A673 (cell line): ENCODE results near the gene P2RY12. TPM values are rescaled to one million over a fixed set of nuclear protein-coding genes. Genes with fewer than 3 reads are reported as not detected.

Experiments
- BruUV-seq: library from RNA; stranded (reverse); fragments of 400-500 nt; replicated peaks from 2 replicates; lab custom pipeline; 2021; lab: Mats Ljungman, UMichigan
- CTCF ChIA-PET: fragments of 300-600 bp; sonication (Branson Sonifier 250); formaldehyde crosslinking; loops from one replicate; lab custom pipeline; 2022; ENCODE audit warnings: antibody characterized with exemption; lab: Charles Lee
- POLR2A ChIA-PET: fragments of 300-600 bp; sonication (Branson Sonifier 250); formaldehyde crosslinking; loops from one replicate; lab custom pipeline; 2022; ENCODE audit warnings: antibody characterized with exemption; ENCODE audit not compliant: low non-redundant PET; lab: Charles Lee
- DNase-seq: peaks from one replicate; pipeline ENCODE4 v3.0.0-alpha.2; 2015; ENCODE audit warnings: low spot score
- H3K27ac ChIP-seq: fragments of 200-600 bp; sonication (generic); 2 replicates; pipeline ENCODE4 v1.5.1; 2016; ENCODE audit warnings: mixed run types, low read depth, mild to moderate bottlenecking, mixed read lengths, antibody characterized with exemption, low read length; ENCODE audit not compliant: poor library complexity, severe bottlenecking
- H3K27me3 ChIP-seq: fragments of 200-600 bp; sonication (generic); replicated peaks from 2 replicates; pipeline ENCODE4 v1.6.1; 2017; ENCODE audit warnings: mixed run types, low read depth, mild to moderate bottlenecking, mixed read lengths, antibody characterized with exemption, low read length; ENCODE audit not compliant: insufficient read depth, poor library complexity
- H3K36me3 ChIP-seq: fragments of 200-600 bp; sonication (generic); 2 replicates; pipeline ENCODE4 v1.6.1; 2016; ENCODE audit warnings: mixed run types, mild to moderate bottlenecking, mixed read lengths, antibody characterized with exemption, low read length; ENCODE audit not compliant: insufficient read depth, poor library complexity, severe bottlenecking
- H3K4me1 ChIP-seq: fragments of 200-600 bp; sonication (generic); 2 replicates; pipeline ENCODE4 v1.6.1; 2017; ENCODE audit warnings: mixed run types, mild to moderate bottlenecking, mixed read lengths, antibody characterized with exemption, low read length; ENCODE audit not compliant: insufficient read depth, poor library complexity, severe bottlenecking
- H3K4me3 ChIP-seq: fragments of 200-600 bp; sonication (generic); 2 replicates; pipeline ENCODE4 v1.5.1; 2016; ENCODE audit warnings: low read depth, mixed run types, mild to moderate bottlenecking, mixed read lengths, low read length; ENCODE audit not compliant: poor library complexity, severe bottlenecking
- H3K9me3 ChIP-seq: fragments of 200-600 bp; sonication (generic); 2 replicates; pipeline ENCODE4 v1.6.1; 2016; ENCODE audit warnings: mixed run types, low read depth, mild to moderate bottlenecking, mixed read lengths, antibody characterized with exemption, low read length; ENCODE audit not compliant: poor library complexity, severe bottlenecking
- CTCF ChIP-seq: fragments of 300-800, 200-600 bp; sonication (generic); conservative IDR thresholded peaks from 2 replicates; pipeline ENCODE4 v1.5.1; 2017; ENCODE audit warnings: low read depth, mild to moderate bottlenecking, antibody characterized with exemption, low read length, moderate library complexity, mixed read lengths
- EZH2 ChIP-seq: fragments of 200-600 bp; sonication (generic); IDR thresholded peaks from 2 replicates; pipeline ENCODE4 v1.6.1; 2017; ENCODE audit warnings: borderline replicate concordance, low read depth, mild to moderate bottlenecking, mixed read lengths, antibody characterized with exemption, low read length; ENCODE audit not compliant: poor library complexity, severe bottlenecking
- intact Hi-C: fragments of 100-400 bp; cut with micrococcal nuclease; formaldehyde crosslinking; loops from one replicate; pipeline ENCODE4 v1.10.0; 2022; ENCODE audit not compliant: unreplicated experiment
- total RNA-seq: library from RNA; stranded (reverse); gene quantifications from 2 replicates; pipeline ENCODE4 v1.2.3, GENCODE V29; 2021

P2RY12 gene
- total RNA-seq, 1 experiment from 2014 or later, result not detected

DNA sequence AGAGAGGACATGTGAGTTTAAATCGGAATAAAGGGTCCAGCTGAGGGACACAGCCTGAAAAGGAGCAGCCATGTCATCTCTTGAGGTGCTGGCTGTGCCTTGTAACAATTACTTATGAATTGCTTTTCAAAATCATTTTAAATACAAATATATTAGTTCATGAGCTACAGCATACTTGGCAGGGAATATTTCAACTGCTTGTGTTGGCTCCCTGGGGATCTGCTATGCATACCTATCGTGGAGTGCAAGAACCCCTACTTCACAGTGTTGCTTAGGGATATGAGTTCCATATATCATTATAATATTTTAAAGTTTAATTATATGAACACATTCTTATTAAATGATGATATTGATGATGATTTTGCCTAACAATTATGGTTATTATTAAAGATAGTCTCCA lies 87.1 kb downstream of the P2RY12 start:
- Histone ChIP-seq H3K27ac (no peak overlapping the region), H3K36me3 (no peaks in the 10 kb centered on the region), H3K4me3 (no peak overlapping the region), H3K4me1 (no peaks in the 10 kb centered on the region), H3K27me3 (no peaks in the 10 kb centered on the region), H3K9me3 (no peaks in the 10 kb centered on the region)
- POLR2A ChIA-PET, result no interaction called here
- no peak for TF ChIP-seq CTCF
- TF ChIP-seq EZH2, result no peak
- no peak for DNase-seq
- CTCF ChIA-PET, result no interaction called here
- intact Hi-C loops, result no loop called here
- BruUV-seq, result no TSS peak

GRCh38 chr3:151296226-151296625 lies 88.3 kb downstream of the P2RY12 start:
- CTCF ChIA-PET, result no interaction called here
- Histone ChIP-seq H3K4me1 (no peaks in the 10 kb centered on the region), H3K36me3 (no peaks in the 10 kb centered on the region), H3K9me3 (no peaks in the 10 kb centered on the region), H3K4me3 (no peak overlapping the region), H3K27ac (no peak overlapping the region), H3K27me3 (no peaks in the 10 kb centered on the region)
- no TSS peak for BruUV-seq
- no peak for TF ChIP-seq EZH2
- TF ChIP-seq CTCF, result no peak
- DNase-seq, result no peak
- intact Hi-C loops, result no loop called here
- POLR2A ChIA-PET, result no interaction called here

GRCh38 chr3:151293127-151293526 lies 91.4 kb downstream of the P2RY12 start:
- ChIA-PET CTCF (no interaction called here), POLR2A (no interaction called here)
- Histone ChIP-seq H3K27ac (no peak overlapping the region), H3K4me3 (no peak overlapping the region), H3K27me3 (no peaks in the 10 kb centered on the region), H3K4me1 (no peaks in the 10 kb centered on the region), H3K9me3 (no peaks in the 10 kb centered on the region), H3K36me3 (no peaks in the 10 kb centered on the region)
- DNase-seq, result no peak
- TF ChIP-seq EZH2 (no peak), CTCF (no peak)
- intact Hi-C loops, result no loop called here
- no TSS peak for BruUV-seq
